DMS153 (cell line): ENCODE measurements around the gene RASA3.
"Not testable (repeated sequence)": the region's sequence is repeated elsewhere in the genome, so short reads cannot be mapped to it uniquely, and the experiment has no call there.

Experiments
- DNase-seq: peaks from one replicate; lab custom pipeline; 2025; lab: John Stamatoyannopoulos, UW

The RASA3 gene

DNA sequence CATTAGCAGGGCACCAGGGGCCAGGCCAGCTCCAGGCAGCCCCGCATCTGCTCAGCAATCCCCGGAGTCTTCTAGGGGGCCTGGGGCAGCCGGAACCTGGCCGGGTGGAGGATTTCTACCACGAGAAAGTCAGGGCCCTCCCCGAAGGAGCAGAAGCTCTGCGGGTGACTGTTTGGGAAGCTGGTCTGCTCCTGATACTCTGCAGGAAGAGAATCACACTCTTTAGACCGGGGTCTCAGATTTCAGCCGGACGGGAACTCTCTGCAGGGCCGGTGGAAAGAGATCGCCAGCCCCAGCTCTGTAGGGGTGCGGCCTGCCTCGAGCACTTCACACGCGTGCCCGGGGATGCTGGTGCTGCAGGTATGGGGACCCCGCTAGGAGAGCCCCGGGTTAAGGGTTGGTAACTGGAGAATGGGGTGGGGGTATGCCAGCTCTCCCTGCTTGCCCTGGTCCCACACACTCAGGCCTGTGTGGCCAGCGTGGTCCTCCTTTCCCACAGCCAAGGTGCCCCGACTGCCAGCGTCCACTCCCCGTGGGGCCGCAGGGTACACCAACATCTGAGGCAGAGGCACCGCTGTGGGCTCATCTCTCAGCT is 20.1 kb downstream of the RASA3 start:
- no peak for DNase-seq

DNA sequence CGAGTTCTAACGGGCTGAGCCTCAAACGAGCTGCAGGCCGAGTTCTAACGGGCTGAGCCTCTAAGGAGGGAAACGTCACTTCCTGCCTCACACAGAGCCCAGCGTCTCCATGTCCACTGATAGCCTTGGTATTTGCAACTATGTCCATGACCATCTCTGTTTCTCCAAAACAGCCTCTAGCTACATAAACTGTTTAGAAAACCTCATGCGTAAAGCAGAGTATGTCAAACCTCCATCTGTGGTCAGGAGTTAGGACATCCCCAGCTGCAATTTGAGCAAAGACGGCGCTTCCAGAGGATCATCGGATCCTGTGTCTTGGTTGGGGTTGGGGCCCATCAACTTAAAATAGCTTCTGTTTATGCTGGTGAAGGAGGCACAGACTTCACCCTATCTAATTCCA is 20.8 kb downstream of the RASA3 start:
- DNase-seq = no peak

DNA sequence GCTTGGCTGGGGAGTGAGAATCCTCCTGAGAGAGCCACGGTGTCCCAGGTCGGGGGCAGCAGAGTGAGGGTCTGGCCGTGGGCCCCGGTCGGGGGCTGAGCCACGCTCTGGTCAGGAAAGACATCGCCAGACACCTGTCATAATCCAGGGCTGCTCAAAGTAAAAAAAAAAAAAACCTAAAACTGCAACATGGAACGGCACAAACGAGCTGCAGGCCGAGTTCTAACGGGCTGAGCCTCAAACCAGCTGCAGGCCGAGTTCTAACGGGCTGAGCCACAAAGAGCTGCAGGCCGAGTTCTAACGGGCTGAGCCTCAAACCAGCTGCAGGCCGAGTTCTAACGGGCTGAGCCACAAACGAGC is 21.6 kb downstream of the RASA3 start:
- DNase-seq = not testable (repeated sequence)

DNA sequence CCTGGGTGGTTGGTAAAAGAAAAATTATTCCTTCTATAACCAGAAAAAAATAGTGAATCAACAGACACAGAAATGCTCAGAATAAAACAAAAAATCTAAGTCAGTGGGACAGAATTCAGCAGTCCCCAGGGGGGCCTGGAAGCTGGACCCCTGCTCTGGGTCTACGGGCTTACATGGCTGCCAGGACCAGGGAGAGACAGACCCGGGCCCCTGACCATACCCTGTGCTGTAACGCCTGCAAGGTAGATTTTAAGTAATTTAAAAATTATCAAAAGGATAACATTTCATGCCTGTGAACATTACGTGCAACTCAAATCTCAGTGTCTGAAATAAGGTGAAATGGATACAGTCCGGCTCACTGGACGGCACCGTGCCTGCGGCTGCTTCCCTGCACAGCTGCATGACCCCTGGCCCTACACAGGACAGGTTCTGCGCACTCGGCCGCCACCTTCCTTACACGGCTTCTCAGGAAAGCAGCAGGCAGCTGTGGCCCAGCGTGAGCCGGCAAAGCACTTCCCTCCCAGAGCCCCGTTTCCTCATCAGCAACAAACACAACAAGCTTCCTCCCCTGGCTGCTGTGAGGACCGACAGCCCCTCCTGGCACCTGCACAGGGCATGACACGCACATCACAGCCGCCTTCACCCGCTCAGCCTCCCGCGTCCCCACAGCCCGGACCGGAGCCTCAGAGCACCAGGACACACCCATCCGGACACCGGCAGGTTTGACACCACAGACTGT is 22.2 kb downstream of the RASA3 start:
- DNase-seq = peak; percentile 65

DNA sequence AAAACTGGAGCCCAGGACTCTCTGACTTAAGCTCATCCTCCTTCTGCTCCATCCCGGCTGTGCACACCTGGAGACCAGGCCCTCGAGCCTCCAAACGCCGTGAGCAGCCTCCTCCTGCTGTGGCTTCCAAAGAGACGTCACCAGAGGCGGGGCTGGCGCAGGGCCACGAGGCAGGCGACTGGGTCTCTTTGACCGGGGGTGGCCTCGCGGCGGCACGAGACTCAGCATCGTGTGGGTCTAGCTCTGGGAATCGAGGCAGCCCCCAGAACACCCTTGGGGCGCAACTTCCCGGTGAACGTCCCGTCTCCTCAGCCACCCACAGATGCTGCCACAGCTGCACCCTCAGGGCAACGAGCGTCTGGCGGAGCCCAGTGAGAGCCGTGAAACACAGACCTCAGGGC is 22.8 kb downstream of the RASA3 start:
- DNase-seq = peak; percentile 46

DNA sequence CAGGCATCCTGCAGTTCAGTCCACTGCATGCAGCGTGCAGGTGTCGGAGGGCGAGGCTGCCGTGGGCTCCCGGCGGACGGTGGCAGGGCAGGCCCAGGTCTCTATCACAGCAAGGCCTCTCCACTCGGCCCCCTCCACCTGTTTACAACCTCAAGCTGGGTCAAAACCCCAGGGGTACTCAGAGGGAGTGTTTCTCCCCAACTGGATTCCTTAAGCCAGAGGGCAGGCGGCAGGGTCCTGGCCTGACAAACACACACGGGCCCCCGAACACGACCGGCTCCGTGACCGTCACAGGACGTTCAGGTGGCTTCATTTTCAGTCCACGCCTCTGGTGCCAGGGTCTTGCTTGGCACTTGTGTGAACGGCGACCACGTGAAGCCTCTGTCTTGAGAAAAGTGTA is 23.5 kb downstream of the RASA3 start:
- DNase-seq = no peak

DNA sequence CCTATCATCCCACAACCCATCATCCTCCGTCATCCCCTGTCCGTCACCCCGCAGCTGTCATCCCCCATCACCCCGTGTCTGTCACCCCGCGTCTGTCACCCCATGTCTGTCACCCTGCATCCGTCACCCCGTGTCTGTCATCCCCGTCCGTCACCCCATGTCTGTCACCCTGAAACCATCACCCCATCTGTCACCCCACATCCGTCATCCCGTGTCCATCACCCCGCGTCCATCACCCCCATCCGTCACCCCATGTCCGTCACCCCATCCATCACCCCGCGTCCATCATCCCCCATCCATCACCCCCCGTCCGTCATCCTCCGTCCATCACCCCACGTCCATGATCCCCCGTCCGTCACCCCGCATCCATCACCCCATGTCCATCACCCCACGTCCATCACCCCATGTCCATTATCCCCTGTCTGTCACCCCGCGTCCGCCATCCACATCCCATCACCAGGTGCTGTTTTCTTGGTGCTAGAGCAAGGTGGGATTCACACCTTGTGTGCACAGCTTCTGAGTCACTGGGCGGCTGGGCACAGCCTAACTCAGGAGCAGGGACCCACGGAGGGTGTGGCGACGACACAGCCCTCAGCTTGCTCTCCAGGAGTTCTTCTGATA is 24.2 kb downstream of the RASA3 start:
- no peak for DNase-seq

DNA sequence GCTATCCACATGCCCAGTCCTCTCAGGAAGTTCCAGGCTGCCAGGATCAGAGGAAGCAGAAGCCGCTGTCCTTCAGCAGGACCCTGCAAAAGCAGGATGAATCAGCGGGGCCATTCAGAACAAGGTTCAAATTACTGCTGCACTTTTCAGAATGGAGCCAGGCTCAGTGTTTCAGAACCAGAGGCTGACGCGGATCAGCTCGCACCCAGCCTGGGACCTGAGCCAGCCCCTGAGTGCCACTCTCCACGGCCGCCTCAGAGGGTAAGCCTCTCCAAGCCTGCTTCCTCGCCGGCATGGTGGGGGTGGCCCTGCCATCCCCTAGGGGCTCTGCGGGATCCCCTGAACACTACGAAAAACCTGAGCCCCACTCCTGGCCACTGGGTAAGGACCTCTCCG is 24.7 kb downstream of the RASA3 start:
- DNase-seq = no peak

DNA sequence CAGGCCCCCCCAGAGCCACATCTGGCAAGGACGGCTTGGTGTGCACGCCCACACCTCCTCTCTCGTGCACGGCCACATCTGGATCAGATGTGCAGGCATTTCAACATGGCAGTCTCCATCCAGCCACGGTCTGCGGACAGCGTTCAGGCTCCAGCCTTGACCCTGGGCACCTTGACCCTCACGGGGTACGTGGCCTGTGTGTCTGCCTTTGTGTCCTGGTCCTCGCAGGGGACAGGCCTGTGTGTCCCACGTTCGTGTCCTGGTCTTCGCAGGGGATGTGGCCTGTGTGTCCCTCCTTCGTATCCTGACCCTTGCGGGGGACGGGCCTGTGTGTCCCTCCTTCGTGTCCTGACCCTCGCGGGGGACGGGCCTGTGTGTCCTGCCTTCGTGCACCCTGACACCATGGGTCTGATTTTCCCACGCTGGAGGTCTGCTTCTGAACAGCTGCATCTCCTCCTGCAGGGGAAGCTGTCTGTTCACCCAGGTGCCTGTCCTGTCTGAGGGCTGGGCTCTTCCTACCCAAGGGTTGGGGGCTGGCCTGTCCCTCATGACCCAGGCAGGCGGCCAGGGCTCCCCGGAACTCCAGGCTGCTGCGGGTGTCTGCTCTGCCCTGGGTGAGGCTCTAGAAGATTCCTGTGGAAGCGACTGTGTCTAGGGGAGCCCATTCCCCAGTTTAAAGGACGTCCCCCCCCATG is 25.3 kb downstream of the RASA3 start:
- DNase-seq = no peak

DNA sequence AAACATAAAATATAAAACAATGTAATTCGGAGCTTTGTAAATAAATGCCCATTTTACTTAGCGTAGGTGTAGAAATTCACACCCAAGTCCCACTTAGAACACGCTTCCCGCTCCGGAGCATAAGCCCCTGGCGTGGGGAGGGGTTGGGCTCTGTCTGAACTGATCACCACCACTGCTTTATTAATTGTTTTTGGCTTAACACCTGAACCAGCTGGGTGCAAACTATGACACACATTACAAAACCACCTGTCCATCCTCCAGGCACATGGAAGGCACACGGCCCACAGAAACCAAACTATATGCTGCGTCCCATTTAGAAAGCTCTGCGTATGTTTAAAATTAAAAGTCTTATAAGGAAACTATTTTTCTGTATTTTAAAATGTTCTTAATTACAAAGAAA is 25.9 kb downstream of the RASA3 start:
- DNase-seq = no peak

DNA sequence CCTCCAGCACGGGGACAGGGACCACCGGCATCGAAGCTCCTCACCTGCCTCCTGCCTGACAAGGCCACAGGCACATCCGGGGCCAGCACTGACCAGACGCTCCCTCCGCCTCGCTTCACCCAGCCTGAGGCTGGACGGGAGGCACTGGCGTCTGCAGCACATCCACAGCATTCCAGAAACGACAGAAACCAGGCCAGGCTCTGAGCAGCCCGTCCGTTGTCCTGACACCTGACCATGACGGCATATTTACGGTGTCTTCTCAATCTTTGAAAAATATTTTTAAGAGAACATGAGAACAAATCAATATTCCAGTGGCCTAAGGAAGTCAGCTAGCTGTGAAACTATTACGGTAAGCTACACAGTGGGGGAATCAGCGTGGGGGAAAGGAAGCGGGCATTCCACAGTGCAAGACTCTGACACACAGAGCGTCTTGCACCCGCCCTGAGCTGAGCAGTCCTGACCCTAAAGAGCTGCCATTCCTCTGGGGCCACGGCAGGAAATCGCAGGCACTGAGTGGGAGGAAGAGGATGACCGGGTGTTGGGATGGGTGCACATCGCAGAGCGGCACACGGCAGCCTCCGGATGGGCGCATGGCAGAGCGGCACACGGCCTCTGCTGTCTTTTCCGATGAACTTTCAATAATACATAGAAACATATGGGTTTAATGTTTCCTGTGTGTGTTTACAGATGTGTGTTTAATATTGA is 26.8 kb downstream of the RASA3 start:
- no peak for DNase-seq

DNA sequence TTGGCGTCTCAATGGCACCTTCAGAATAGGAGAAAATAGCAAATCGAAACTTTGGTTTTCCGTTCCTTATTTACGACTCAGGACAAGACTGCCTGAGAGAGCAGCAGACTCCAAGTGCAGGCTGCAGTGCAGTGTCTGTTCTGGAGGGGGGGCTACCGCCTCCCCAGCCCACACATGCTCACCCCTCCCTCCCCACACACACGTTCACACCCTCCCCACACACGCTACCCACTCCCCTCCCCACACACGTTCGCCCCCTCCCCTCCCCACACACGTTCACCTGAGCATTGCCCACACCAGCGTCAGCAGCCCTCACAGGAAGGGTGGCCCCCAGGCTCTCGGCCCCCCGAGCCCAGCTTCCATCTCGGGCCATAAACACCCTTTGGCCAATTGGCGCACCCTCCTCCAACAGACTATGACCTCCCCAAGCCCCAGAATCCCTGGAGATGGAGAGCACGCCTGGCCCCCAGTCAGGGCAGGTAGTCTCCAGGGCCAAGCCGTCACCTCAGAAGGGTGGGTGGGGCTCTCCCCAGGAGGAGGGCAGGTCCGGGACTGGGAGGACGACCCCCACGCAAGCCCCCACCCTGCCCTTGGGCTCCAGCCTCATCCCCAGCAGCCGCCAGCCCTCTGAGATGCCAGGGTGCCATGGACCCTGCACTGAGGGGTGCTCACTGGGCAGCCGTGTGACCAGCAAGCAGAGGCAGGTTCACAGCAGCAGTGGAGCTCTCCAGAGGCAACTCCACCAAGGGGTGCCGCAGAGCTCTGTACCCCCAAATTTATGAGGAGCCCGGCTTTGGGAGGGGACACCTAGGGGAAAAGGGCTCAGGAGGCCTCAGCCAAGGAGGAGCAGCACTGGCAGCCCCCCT is 27.5 kb downstream of the RASA3 start:
- no peak for DNase-seq

DNA sequence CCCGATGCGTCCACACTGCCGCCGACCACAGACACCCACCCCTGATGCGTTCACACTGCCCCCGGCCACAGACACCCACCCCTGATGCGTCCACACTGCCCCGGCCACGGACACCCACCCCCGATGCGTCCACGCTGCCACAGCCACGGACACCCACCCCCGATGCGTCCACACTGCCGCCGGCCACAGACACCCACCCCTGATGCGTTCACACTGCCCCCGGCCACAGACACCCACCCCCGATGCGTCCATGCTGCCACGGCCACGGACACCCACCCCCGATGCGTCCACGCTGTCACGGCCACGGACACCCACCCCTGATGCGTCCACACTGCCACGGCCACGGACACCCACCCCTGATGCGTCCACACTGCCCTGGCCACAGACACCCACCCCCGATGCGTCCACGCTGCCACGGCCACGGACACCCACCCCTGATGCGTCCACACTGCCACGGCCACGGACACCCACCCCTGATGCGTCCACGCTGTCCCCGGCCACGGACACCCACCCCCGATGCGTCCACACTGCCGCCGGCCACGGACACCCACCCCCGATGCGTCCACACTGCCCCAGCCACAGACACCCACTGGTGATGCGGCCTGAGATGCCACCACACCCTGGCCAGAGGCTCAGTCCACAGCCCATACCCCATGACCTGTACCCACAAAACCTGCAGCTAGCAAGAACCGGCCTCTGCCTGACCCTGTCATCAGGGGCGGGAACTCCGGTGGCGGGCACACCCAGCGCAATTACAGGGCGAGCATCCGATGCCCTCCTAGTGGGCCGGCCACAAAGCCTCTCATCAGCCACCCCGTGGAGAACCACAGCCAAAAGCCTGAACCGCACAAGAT is 28.4 kb downstream of the RASA3 start:
- no peak for DNase-seq

DNA sequence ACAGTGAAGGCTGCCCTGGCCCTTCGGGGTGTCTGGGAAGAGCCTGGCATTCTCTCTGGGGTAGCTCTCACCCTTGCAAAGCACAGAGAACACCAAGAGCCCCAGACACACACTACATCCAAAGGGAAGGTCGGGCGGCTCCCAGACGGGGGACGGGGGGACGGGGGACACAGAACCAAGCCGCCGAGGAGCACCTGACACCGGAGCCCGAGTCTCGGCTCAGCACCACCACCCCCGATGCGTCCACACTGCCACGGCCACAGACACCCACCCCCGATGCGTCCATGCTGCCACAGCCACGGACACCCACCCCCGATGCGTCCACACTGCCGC is 29.2 kb downstream of the RASA3 start:
- not testable (repeated sequence) for DNase-seq

DNA sequence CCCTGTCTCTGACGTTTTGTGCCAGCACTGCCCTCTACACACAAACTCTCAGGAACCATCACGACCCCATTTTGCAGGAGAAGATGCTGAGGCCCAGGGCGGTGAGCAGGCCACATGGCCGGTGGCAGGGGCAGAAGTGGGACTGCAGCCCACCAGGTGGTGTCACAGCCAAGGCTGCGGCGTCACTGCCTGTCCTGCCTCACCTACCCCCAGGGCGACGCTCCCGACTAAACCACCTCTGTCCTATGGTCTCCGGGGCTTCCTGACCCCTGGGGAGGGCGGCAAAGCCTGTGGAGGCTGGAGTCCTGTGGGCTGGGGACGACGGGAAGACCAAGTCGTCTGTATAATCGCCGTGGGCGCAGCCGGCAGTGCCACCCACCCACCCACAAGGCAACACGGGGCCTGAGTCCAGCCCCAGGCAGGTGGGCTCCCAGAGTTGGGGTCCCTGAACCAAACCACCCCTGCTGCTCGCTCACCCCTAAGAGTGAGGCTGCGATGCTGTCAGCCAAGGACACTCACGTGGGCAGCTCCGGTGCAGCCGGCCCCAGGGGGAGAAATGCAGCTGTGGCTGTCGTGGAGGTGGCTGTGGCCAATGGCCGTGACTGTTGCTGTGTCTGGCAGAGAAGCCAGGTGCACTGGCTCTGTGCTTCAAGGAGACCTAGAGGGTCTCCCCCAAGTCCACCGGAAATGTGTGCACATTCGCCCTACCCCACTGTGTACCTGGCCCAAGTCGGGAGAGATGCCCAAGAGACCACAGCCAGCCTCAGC is 29.7 kb downstream of the RASA3 start:
- no peak for DNase-seq

DNA sequence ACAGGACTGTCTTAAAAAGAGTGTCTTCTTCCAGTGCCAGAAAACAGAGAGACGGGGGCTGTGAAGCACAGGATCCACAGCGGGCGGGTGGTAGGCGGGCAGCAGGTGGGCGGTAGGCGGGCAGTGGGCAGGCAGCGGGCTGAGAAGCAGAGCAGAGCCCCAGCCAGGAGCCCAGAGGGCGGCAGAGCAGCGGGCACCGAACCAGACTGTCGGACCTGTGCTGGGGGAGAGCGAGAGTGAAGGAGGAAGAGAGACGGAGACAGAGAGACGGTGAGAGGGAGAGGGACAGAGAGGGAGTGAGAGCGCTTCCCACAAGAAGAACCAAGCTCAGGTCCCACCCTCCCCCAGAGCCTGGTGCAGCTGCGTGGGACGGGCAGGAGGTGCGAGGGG is 30.3 kb downstream of the RASA3 start:
- DNase-seq = no peak

DNA sequence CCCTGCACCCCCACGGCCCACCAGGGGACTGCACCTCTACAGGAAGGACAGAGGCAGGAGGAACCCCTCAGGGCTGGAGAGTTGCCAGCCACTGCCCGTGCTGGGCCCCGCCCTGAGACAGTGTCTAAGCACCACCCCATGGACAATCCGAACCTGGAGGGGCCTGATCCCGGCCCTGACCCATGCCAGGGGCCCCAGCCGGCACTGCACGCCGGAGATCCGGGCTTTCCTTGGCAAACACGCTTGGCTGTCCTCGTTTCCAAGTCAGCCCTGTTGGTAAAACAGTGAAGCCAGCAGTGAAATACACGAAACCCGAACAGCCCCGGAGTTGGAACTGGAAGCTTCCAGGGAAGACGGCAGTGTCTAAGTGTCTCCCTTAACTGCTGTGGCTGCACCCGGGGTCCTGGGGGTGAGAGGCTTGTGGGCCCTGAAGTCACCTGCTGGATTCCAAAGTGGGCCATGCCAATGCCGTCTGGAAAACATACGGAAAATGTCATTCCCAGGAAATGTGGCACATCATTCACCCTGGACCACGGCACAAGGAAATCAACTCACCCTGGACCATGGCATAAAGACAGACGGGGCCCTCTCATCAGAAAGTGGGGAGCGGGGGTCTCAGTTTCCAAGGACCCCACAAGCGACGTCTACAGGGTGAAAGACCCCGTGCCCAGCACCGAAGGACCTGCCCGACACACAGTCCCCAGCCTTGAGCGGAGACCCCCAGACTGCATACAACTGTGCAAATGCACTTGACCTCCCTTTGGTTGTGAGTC is 30.9 kb downstream of the RASA3 start:
- no peak for DNase-seq

DNA sequence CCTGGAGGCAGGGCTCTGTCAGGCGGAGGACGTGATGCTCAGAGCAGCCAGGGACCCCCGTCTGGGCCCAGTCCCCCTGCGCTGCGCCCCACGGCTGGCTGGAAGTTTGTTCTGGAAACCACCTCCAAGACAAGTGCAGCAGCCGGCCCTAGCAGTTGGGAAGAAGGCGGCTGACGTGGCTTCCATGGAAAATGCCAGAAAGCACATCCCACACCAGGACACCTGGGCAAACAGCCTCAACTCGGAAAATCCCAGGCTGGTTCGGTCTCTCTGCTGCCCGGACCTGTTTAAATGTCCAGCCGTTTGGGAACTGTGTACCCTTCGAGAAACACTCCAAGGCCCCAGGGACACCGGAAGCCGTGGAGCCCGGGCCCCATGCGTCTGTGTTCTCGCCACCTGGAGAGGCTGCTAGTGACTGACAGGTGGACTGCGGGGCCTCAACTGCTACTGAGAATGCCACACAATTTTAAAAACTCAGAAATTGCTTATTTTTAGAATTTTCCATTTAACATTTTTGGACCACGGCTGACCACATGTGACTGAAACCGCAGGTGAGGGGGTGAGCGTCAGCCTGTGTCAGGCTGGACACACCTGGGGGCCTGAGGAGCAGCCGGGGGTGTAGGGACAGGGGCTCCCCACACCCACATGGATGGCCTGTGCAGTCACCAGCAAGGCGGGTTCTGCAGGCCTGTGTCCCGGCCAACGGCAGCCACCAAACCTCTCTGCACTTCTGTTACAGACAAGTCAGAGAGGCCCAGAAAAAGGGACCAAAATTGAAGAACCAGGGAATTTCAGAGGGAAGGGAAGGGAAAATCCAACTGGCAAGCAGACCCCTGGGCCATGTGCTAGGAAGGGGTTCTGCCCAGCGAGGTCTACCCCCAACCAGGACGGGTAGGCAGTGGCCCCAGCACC is 31.7 kb downstream of the RASA3 start:
- no peak for DNase-seq
